Naive thymus-derived CD4-positive, alpha-beta T cell (primary cell): ENCODE measurements around the gene C4orf36. TPM values are rescaled to one million over a fixed set of nuclear protein-coding genes. Genes with fewer than 3 reads are reported as not detected.
A peak's percentile ranks its signal among the peaks of the same experiment; 100 is the strongest.

Experiments
- ATAC-seq: fragments of 150-1000 bp; cut with Tn5 transposase; 2 replicates; pipeline ENCODE4 v1.10.0; 2021; ENCODE audit warnings: mild to moderate bottlenecking, moderate library complexity
- CTCF ChIA-PET: fragments of 350-600 bp; sonication (Branson Sonifier 250); formaldehyde crosslinking; loops from one replicate; lab custom pipeline; 2021; ENCODE audit warnings: antibody characterized with exemption; lab: Charles Lee
- POLR2A ChIA-PET: fragments of 350-600 bp; sonication (Branson Sonifier 250); formaldehyde crosslinking; loops from one replicate; lab custom pipeline; 2021; ENCODE audit warnings: antibody characterized with exemption, inconsistent platforms; lab: Charles Lee
- DNase-seq, 9 donors: peaks; one replicate each; pipeline versions ENCODE4 v3.0.0 to v3.0.0-alpha.2; 2020 to 2022; ENCODE audit warnings: mixed read lengths in 1 of 9
- H3K27ac ChIP-seq: one replicate; pipeline ENCODE4 v1.7.0; 2013; ENCODE audit warnings: mild to moderate bottlenecking, low read depth, low read length, moderate library complexity
- H3K27me3 ChIP-seq, 2 donors: one replicate each; pipeline ENCODE4 v1.7.0; 2013; ENCODE audit warnings: low read length in 2 of 2, mild to moderate bottlenecking in 2 of 2, moderate library complexity in 2 of 2; ENCODE audit not compliant: control insufficient read depth in 2 of 2, insufficient read depth in 2 of 2
- H3K36me3 ChIP-seq, 3 experiments: 1 replicate in 2 of 3; 2 replicates in 1 of 3; pipeline ENCODE4 v1.7.0; 2013; ENCODE audit warnings: low read length in 3 of 3, mild to moderate bottlenecking in 3 of 3, moderate library complexity in 1 of 3; ENCODE audit not compliant: insufficient read depth in 3 of 3, control insufficient read depth in 2 of 3
- H3K4me1 ChIP-seq, 2 donors: one replicate each; pipeline ENCODE4 v1.7.0; 2013; ENCODE audit warnings: low read length in 2 of 2, mild to moderate bottlenecking in 2 of 2, moderate library complexity in 1 of 2; ENCODE audit not compliant: control insufficient read depth in 2 of 2, insufficient read depth in 2 of 2
- H3K4me3 ChIP-seq: 2 replicates; pipeline ENCODE4 v1.7.0; 2013; ENCODE audit warnings: mild to moderate bottlenecking, low read length
- H3K9me3 ChIP-seq, 3 experiments: 1 replicate in 2 of 3; 2 replicates in 1 of 3; pipeline ENCODE4 v1.7.0; 2013; ENCODE audit warnings: low read length in 3 of 3; ENCODE audit not compliant: control insufficient read depth in 2 of 3
- H3K27ac Mint-ChIP-seq, 9 donors: one replicate each; pipeline ENCODE4 v1.8.0; 2020 to 2022; ENCODE audit warnings: mixed read lengths in 9 of 9, mild to moderate bottlenecking in 8 of 9, moderate library complexity in 5 of 9, inconsistent platforms in 2 of 9
- H3K27me3 Mint-ChIP-seq, 5 donors: one replicate each; pipeline ENCODE4 v1.8.0; 2021 to 2022; ENCODE audit warnings: mixed read lengths in 5 of 5, mild to moderate bottlenecking in 1 of 5
- H3K36me3 Mint-ChIP-seq, 5 donors: one replicate each; pipeline ENCODE4 v1.8.0; 2020 to 2022; ENCODE audit warnings: mixed read lengths in 5 of 5, mild to moderate bottlenecking in 3 of 5, inconsistent platforms in 1 of 5
- H3K4me1 Mint-ChIP-seq, 7 donors: one replicate each; pipeline ENCODE4 v1.8.0; 2020 to 2022; ENCODE audit warnings: mixed read lengths in 7 of 7, mild to moderate bottlenecking in 3 of 7, inconsistent platforms in 1 of 7
- H3K4me3 Mint-ChIP-seq, 10 donors: one replicate each; pipeline ENCODE4 v1.8.0; 2020 to 2022; ENCODE audit warnings: mild to moderate bottlenecking in 10 of 10, mixed read lengths in 10 of 10, moderate library complexity in 6 of 10, inconsistent platforms in 2 of 10
- H3K9me3 Mint-ChIP-seq, 11 donors: one replicate each; pipeline ENCODE4 v1.8.0; 2020 to 2022; ENCODE audit warnings: mixed read lengths in 11 of 11, mild to moderate bottlenecking in 4 of 11, inconsistent platforms in 1 of 11, moderate library complexity in 1 of 11
- intact Hi-C, 2 donors: fragments of 100-400 bp; cut with micrococcal nuclease; formaldehyde crosslinking; loops; one replicate each; pipeline ENCODE4 v1.15.1; 2023
- polyA plus RNA-seq, 2 donors: library from polyadenylated mRNA; unstranded; fragments of 300-500 nt; fragmentation: Illumina TruSeq; gene quantifications; one replicate each; pipeline ENCODE4 v1.2.3, GENCODE V29; 2021
- total RNA-seq, 6 experiments: library from RNA in 5 of 6; stranded (reverse) in 5 of 6; gene quantifications; 1 replicate in 5 of 6; 2 replicates in 1 of 6; pipeline ENCODE4 v1.2.3 and lab custom pipeline; 2021 to 2026

Gene C4orf36
- total and polyA plus RNA-seq, 7 experiments from 2014 or later: not detected

GRCh38 chr4:86910369-86910768 is 18.1 kb upstream of the C4orf36 start:
- H3K4me3 ChIP-seq: no peak overlapping the region
- Mint-ChIP-seq H3K36me3 (peaks cover 0 to 12% (median 0%) of the 10 kb centered on the region in 5 donors), H3K27me3 (peaks cover 0 to 5% (median 0%) of the 10 kb centered on the region in 5 donors), H3K4me3 (no peak overlapping the region), H3K27ac (peak overlapping the region in 1 of 9 donors; percentile 20), H3K4me1 (peaks cover 10 to 27% (median 19%) of the 10 kb centered on the region in 7 donors), H3K9me3 (peaks cover 0 to 3% (median 0%) of the 10 kb centered on the region in 11 donors)
- H3K9me3 ChIP-seq: no peaks in the 10 kb centered on the region
- ChIA-PET CTCF (no interaction called here), POLR2A (no interaction called here)
- intact Hi-C loops: no loop called here
- no peaks in the 10 kb centered on the region for H3K36me3 ChIP-seq
- H3K4me1 ChIP-seq: no peaks in the 10 kb centered on the region
- H3K27me3 ChIP-seq: no peaks in the 10 kb centered on the region
- no peak overlapping the region for H3K27ac ChIP-seq
- ATAC-seq (no peak), DNase-seq (no peak)

- peaks cover 0 to 5% (median 0%) of the 10 kb centered on the region in 5 donors for H3K27me3 Mint-ChIP-seq
- no peaks in the 10 kb centered on the region for H3K36me3 ChIP-seq
- POLR2A ChIA-PET: interaction anchor here (0.6 kb wide), 1 partner anchor 255 kb away, joined by 3 read pairs; no protein-coding TSS in a partner anchor
- H3K27ac Mint-ChIP-seq: no peak overlapping the region
- no peaks in the 10 kb centered on the region for H3K27me3 ChIP-seq
- peaks cover 0 to 7% (median 0%) of the 10 kb centered on the region in 5 donors for H3K36me3 Mint-ChIP-seq
- H3K27ac ChIP-seq: no peak overlapping the region
- CTCF ChIA-PET: interaction anchor here (0.5 to 1.2 kb wide), 2 partner anchors 13 to 459 kb away, joined by 3 to 5 read pairs; no protein-coding TSS in a partner anchor
- intact Hi-C loops: no loop called here
- no peaks in the 10 kb centered on the region for H3K9me3 ChIP-seq
- H3K4me1 Mint-ChIP-seq: peaks cover 10 to 27% (median 19%) of the 10 kb centered on the region in 7 donors
- H3K9me3 Mint-ChIP-seq: no peaks in the 10 kb centered on the region
- peak overlapping the region in 2 of 10 donors; percentile 4 to 9 for H3K4me3 Mint-ChIP-seq
- H3K4me3 ChIP-seq: no peak overlapping the region
- no peak for DNase-seq
- no peak for ATAC-seq
- H3K4me1 ChIP-seq: no peaks in the 10 kb centered on the region
Measured at GRCh38 chr4:86909546-86910295, 17.5 kb upstream of the C4orf36 start.

DNA sequence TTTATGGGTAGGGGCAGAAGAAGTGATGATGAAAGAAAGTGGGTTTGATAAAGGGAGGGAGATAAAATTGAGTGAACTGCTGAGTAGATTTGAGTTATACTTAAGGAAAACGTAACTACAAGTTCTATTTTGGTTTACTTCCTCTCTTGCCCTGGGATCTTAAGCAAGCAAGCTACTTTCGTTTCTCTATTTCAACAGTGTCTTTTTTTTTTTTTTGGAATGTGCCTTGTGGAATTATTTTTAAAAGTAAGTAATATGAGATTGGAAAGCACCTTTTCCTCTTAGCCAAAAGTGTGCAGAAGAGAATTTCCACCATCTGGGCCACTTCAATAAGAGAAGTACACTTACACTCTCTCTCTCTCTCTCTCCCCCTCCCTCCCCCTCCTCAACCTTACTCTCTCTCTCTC is 16.0 kb upstream of the C4orf36 start:
- Mint-ChIP-seq H3K27me3 (peaks cover 0 to 9% (median 5%) of the 10 kb centered on the region in 5 donors), H3K4me3 (peak overlapping the region; percentile 49 to 83 (median 76)), H3K4me1 (peaks cover 10 to 27% (median 25%) of the 10 kb centered on the region in 7 donors), H3K27ac (peak overlapping the region in 6 of 9 donors; percentile 8 to 62 (median 16)), H3K36me3 (peaks cover 0 to 3% (median 0%) of the 10 kb centered on the region in 5 donors), H3K9me3 (no peaks in the 10 kb centered on the region)
- Histone ChIP-seq H3K27me3 (no peaks in the 10 kb centered on the region), H3K9me3 (no peaks in the 10 kb centered on the region), H3K4me3 (no peak overlapping the region), H3K36me3 (no peaks in the 10 kb centered on the region), H3K27ac (no peak overlapping the region), H3K4me1 (no peaks in the 10 kb centered on the region)
- POLR2A ChIA-PET: no interaction called here
- intact Hi-C loops: no loop called here
- DNase-seq (no peak), ATAC-seq (peak; percentile 64)
- CTCF ChIA-PET: interaction anchor here (0.7 to 1.1 kb wide), 3 partner anchors 14 to 187 kb away, joined by 3 to 4 read pairs (median 3); no protein-coding TSS in a partner anchor

DNA sequence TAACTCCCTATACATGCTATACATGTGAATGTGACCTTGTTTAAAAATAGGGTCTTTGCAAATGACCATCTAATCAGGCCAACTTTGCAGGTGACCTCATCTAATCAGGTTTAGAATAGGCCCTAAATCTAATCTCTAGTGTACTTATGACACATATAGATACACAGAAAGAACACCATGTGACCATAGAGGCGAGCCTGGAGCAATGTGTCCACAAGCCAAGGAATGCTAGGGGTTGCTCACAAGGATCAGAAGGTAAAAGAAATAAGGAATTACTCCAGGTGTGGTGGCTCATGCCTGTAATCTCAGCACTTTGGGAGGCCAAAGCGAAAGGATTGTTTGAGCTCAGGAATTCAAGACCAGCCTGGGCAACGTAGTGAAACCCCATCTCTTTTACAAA is 9.6 kb upstream of the C4orf36 start:
- H3K4me1 Mint-ChIP-seq: peaks cover 0 to 7% (median 0%) of the 10 kb centered on the region in 7 donors
- intact Hi-C loops: no loop called here
- Histone ChIP-seq H3K36me3 (no peaks in the 10 kb centered on the region), H3K27ac (no peak overlapping the region), H3K4me1 (no peaks in the 10 kb centered on the region), H3K9me3 (no peaks in the 10 kb centered on the region), H3K27me3 (no peaks in the 10 kb centered on the region), H3K4me3 (no peak overlapping the region)
- no peak overlapping the region for H3K27ac Mint-ChIP-seq
- H3K9me3 Mint-ChIP-seq: no peaks in the 10 kb centered on the region
- ChIA-PET CTCF (interaction anchor here (0.5 to 1.1 kb wide), 2 partner anchors 9 to 30 kb away, joined by 4 to 5 read pairs; no protein-coding TSS in a partner anchor), POLR2A (no interaction called here)
- ATAC-seq (no peak), DNase-seq (no peak)
- H3K4me3 Mint-ChIP-seq: no peak overlapping the region
- peaks cover 3 to 17% (median 10%) of the 10 kb centered on the region in 5 donors for H3K27me3 Mint-ChIP-seq
- peaks cover 0 to 4% (median 0%) of the 10 kb centered on the region in 5 donors for H3K36me3 Mint-ChIP-seq

GRCh38 chr4:86898562-86898961 is 6.3 kb upstream of the C4orf36 start:
- Mint-ChIP-seq H3K27ac (no peak overlapping the region), H3K36me3 (peaks cover 0 to 4% (median 0%) of the 10 kb centered on the region in 5 donors)
- POLR2A ChIA-PET: no interaction called here

DNA sequence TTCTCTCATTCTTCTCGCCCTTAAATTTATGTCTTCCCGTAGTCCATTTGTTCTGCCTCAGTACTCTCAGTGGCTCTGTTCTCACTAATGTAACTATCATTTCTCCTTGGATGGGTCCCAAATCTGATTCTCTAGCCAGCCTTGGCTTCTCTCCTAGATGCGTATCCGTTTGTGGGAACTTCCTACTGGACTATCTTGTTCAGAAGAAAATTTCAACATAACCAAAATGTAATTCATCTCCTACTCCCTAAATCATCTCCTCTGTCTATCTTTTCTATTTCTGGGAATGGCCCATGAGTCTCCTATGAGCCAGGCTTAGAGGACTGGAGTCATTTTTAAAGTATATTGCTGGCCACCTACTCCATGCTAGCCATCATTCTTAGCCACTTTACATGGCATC is 4.4 kb upstream of the C4orf36 start:
- intact Hi-C loops: loop anchor here (5.0 to 10.0 kb wide), 3 partner anchors 299 to 1812 kb away; no protein-coding TSS in a partner anchor
- Histone ChIP-seq H3K36me3 (no peaks in the 10 kb centered on the region), H3K27me3 (peaks cover 0 to 3% of the 10 kb centered on the region in 2 donors), H3K9me3 (no peaks in the 10 kb centered on the region), H3K27ac (no peak overlapping the region), H3K4me1 (peaks cover 0 to 5% of the 10 kb centered on the region in 2 donors), H3K4me3 (no peak overlapping the region)
- H3K4me1 Mint-ChIP-seq: peaks cover 0 to 9% (median 7%) of the 10 kb centered on the region in 7 donors
- H3K27me3 Mint-ChIP-seq: peaks cover 9 to 12% (median 11%) of the 10 kb centered on the region in 5 donors
- ATAC-seq (no peak), DNase-seq (no peak)
- H3K27ac Mint-ChIP-seq: no peak overlapping the region
- no peaks in the 10 kb centered on the region for H3K36me3 Mint-ChIP-seq
- no peaks in the 10 kb centered on the region for H3K9me3 Mint-ChIP-seq
- CTCF ChIA-PET: interaction anchor here (0.6 kb wide), 1 partner anchor 220 kb away, joined by 3 read pairs; no protein-coding TSS in a partner anchor
- H3K4me3 Mint-ChIP-seq: no peak overlapping the region
- POLR2A ChIA-PET: no interaction called here

More at GRCh38 chr4:86898562-86898961, 6.3 kb upstream of the C4orf36 start:
- Mint-ChIP-seq H3K9me3 (no peaks in the 10 kb centered on the region), H3K4me1 (peaks cover 0 to 3% (median 0%) of the 10 kb centered on the region in 7 donors), H3K27me3 (peaks cover 3 to 15% (median 5%) of the 10 kb centered on the region in 5 donors), H3K4me3 (no peak overlapping the region)
- H3K9me3 ChIP-seq: no peaks in the 10 kb centered on the region
- no peak overlapping the region for H3K27ac ChIP-seq
- no peak for DNase-seq
- intact Hi-C loops: loop anchor here (5.0 to 10.0 kb wide), 3 partner anchors 301 to 1814 kb away; no protein-coding TSS in a partner anchor
- no peak overlapping the region for H3K4me3 ChIP-seq
- no peaks in the 10 kb centered on the region for H3K4me1 ChIP-seq
- H3K27me3 ChIP-seq: no peaks in the 10 kb centered on the region
- CTCF ChIA-PET: no interaction called here
- no peak for ATAC-seq
- H3K36me3 ChIP-seq: no peaks in the 10 kb centered on the region
